Endothelial cell (in vitro differentiated cells): ENCODE results near the gene DOHH. TPM values are rescaled to one million over a fixed set of nuclear protein-coding genes. Genes with fewer than 3 reads are reported as not detected.

Experiments
- DNase-seq: peaks from one replicate; pipeline ENCODE4 v3.0.0; 2021; ENCODE audit warnings: low spot score
- H3K27ac Mint-ChIP-seq: one replicate; pipeline ENCODE4 v1.8.0; 2021; ENCODE audit warnings: mixed read lengths, inconsistent platforms; ENCODE audit not compliant: unreplicated experiment
- H3K27me3 Mint-ChIP-seq: one replicate; pipeline ENCODE4 v1.8.0; 2021; ENCODE audit warnings: mild to moderate bottlenecking, moderate library complexity, mixed read lengths, inconsistent platforms; ENCODE audit not compliant: unreplicated experiment
- H3K36me3 Mint-ChIP-seq: one replicate; pipeline ENCODE4 v1.8.0; 2021; ENCODE audit warnings: mild to moderate bottlenecking, low read depth, mixed read lengths, inconsistent platforms; ENCODE audit not compliant: unreplicated experiment
- H3K4me1 Mint-ChIP-seq: one replicate; pipeline ENCODE4 v1.8.0; 2021; ENCODE audit warnings: mild to moderate bottlenecking, mixed read lengths, inconsistent platforms; ENCODE audit not compliant: unreplicated experiment
- H3K4me3 Mint-ChIP-seq: one replicate; pipeline ENCODE4 v1.8.0; 2021; ENCODE audit warnings: mild to moderate bottlenecking, mixed read lengths, inconsistent platforms; ENCODE audit not compliant: unreplicated experiment
- H3K9me3 Mint-ChIP-seq: one replicate; pipeline ENCODE4 v1.8.0; 2021; ENCODE audit warnings: mixed read lengths, inconsistent platforms; ENCODE audit not compliant: unreplicated experiment
- CTCF ChIP-seq: fragments of 200-600 bp; sonication (generic); IDR thresholded peaks from one replicate; pipeline ENCODE4 v1.5.0; 2021; ENCODE audit warnings: antibody characterized with exemption; ENCODE audit not compliant: unreplicated experiment
- total RNA-seq: library from RNA; stranded (reverse); fragmentation: NEBNext Ultra II Directional; extraction: Animal tissue kit (Norgen Biotek cat#: 25700); gene quantifications from one replicate; pipeline ENCODE4 v1.2.1, GENCODE V29; 2021; ENCODE audit not compliant: unreplicated experiment

Gene DOHH
- total RNA-seq, 1 donor from 2014 or later: 8.7 TPM

- DNase-seq: no peak
- Mint-ChIP-seq H3K27ac (no peak overlapping the region), H3K36me3 (no peaks in the 10 kb centered on the region), H3K4me3 (no peak overlapping the region), H3K9me3 (no peaks in the 10 kb centered on the region), H3K4me1 (peaks cover 11% of the 10 kb centered on the region), H3K27me3 (peaks cover 4% of the 10 kb centered on the region)
- TF ChIP-seq CTCF: no peak
Observed at GRCh38 chr19:3444695-3445234, 55.7 kb downstream of the DOHH start.

DNA sequence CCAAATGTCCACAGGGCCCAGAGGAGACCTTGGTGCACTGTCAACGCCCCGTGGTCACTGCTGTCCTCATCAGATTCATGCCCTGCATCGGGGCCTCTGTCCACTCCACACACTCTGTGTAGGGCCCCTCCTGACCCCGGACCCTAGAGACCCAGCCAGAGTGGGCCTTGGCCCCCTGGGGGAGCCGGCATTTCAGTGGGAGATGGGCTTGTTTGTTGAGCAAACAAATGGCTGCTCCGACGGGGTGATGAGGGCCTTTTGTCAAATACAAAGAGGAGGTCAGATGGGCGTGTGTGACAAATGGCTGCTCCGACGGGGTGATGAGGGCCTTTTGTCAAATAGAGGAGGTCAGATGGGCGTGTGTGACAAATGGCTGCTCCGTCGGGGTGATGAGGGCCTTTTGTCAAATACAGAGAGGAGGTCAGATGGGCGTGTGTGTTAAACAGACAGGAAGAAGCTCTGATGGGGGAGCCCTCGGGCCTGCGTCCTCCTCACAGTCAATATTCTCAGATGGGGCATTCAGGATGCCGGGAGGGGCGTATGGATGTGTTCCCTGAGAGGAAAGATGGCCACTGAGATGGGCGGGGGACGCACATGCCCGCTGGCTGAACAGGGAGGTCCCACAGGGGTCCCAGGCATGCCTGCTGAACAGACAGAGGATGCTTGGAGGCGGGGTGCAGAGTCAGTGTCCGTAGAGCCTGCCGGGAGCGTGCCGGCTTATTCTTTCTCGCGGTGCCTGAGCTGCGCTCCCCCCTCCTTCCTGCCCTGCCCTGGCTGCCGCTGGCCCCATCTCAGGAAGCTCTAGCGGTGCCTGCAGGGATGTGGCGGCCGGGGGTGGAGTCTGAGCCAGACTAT lies 56.4 kb downstream of the DOHH start:
- H3K27ac Mint-ChIP-seq: peak overlapping the region; percentile 24
- H3K4me3 Mint-ChIP-seq: peak overlapping the region; percentile 35
- H3K4me1 Mint-ChIP-seq: peaks cover 11% of the 10 kb centered on the region
- TF ChIP-seq CTCF: no peak
- no peaks in the 10 kb centered on the region for H3K36me3 Mint-ChIP-seq
- H3K9me3 Mint-ChIP-seq: no peaks in the 10 kb centered on the region
- DNase-seq: peak; percentile 73
- peaks cover 4% of the 10 kb centered on the region for H3K27me3 Mint-ChIP-seq

DNA sequence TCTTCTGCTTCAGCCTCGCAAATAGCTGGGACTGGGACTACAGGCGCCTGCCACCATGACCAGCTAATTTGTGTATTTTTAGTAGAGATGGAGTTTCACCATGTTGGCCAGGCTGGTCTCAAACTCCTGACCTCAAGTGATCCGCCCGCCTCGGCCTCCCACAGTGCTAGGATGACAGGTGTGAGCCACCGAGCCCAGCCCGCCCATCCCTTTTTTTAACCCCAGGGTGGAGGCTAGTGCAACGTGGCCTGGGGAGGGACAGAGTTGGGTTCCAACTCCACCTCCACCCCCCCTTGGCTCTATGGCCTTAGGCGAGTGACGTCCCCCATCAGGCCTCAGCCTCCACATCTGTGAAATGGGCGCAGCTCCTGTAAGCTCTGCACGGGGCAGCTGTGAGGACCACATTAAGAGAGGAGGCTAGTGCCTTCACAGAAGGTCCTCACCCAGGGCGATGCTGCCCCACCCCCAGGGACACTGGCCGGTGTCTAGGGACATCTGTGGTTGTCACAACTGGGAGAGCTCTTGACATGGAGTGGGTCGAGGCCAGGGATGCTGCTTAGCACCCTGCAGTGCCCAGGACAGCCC lies 57.9 kb downstream of the DOHH start:
- no peak for TF ChIP-seq CTCF
- no peak overlapping the region for H3K4me3 Mint-ChIP-seq
- no peaks in the 10 kb centered on the region for H3K9me3 Mint-ChIP-seq
- peaks cover 11% of the 10 kb centered on the region for H3K4me1 Mint-ChIP-seq
- H3K27me3 Mint-ChIP-seq: peaks cover 4% of the 10 kb centered on the region
- no peak for DNase-seq
- H3K36me3 Mint-ChIP-seq: no peaks in the 10 kb centered on the region
- no peak overlapping the region for H3K27ac Mint-ChIP-seq

GRCh38 chr19:3441986-3442329 lies 58.5 kb downstream of the DOHH start:
- Mint-ChIP-seq H3K36me3 (no peaks in the 10 kb centered on the region), H3K9me3 (no peaks in the 10 kb centered on the region), H3K4me1 (peaks cover 11% of the 10 kb centered on the region), H3K27ac (no peak overlapping the region), H3K27me3 (peaks cover 4% of the 10 kb centered on the region), H3K4me3 (no peak overlapping the region)
- no peak for TF ChIP-seq CTCF
- no peak for DNase-seq
